Stimulated activated naive CD8-positive, alpha-beta T cell treated with anti-CD3 and anti-CD28 coated beads, Interleukin-15, amount 100 ng/mL, for 72 hours (primary cell): ENCODE data around the gene ZCCHC14.

ENCODE experiments used
- ATAC-seq: fragments of 150-1000 bp; cut with Tn5 transposase; 2 replicates; pipeline ENCODE4 v1.10.0; 2021; ENCODE audit warnings: mild to moderate bottlenecking, moderate library complexity
- DNase-seq, 2 donors: peaks; one replicate each; pipeline ENCODE4 v3.0.0; 2021 to 2022
- H3K27ac Mint-ChIP-seq, 2 donors: one replicate each; pipeline ENCODE4 v1.8.0; 2022; ENCODE audit warnings: mild to moderate bottlenecking in 2 of 2, mixed read lengths in 2 of 2, moderate library complexity in 2 of 2
- H3K27me3 Mint-ChIP-seq: one replicate; pipeline ENCODE4 v1.8.0; 2022; ENCODE audit warnings: mixed read lengths
- H3K4me1 Mint-ChIP-seq: one replicate; pipeline ENCODE4 v1.8.0; 2022; ENCODE audit warnings: mild to moderate bottlenecking, mixed read lengths
- H3K4me3 Mint-ChIP-seq, 2 donors: one replicate each; pipeline ENCODE4 v1.8.0; 2022; ENCODE audit warnings: mild to moderate bottlenecking in 2 of 2, mixed read lengths in 2 of 2, moderate library complexity in 1 of 2
- H3K9me3 Mint-ChIP-seq, 2 donors: one replicate each; pipeline ENCODE4 v1.8.0; 2022; ENCODE audit warnings: mixed read lengths in 2 of 2

Gene ZCCHC14

DNA sequence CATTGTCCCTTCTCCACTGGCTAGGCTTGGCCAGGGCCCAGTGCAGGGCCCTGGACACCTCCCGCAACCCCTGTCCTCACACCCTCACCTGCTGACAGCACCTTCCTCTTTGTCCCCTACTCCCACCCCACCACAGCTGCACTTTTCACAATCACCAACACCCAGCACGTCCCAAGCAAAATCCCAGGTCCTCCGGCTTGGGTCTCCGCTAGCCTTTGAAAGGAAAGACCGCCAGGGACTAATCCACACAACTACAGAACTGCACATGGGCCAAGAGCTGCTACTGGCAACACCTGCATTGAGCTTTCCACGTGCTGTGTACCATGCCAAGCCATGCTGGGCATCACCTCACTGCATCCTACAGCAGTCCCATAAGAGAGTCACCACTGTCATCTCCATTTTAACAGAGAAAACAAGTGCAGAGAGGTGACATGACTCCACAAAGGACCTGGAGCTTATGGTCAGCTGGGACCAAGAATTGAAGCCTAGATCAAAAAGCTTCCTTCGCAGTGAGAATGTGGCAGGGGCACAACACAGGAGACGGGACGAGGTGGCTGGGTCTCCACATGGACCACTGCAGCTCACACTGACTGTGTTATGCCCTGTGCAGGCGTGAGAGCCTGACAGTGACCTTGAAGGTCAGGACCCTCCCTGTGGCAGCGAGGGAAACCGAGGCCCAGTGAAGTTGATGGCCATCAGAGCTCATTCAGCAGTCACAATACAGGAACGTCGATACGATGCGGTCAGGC lies 131.8 kb downstream of the ZCCHC14 start:
- Mint-ChIP-seq H3K27me3 (no peaks in the 10 kb centered on the region), H3K9me3 (no peaks in the 10 kb centered on the region), H3K4me1 (peaks cover 28% of the 10 kb centered on the region), H3K27ac (peak overlapping the region in 1 of 2 donors; percentile 67), H3K4me3 (no peak overlapping the region)
- no peak for DNase-seq
- no peak for ATAC-seq

DNA sequence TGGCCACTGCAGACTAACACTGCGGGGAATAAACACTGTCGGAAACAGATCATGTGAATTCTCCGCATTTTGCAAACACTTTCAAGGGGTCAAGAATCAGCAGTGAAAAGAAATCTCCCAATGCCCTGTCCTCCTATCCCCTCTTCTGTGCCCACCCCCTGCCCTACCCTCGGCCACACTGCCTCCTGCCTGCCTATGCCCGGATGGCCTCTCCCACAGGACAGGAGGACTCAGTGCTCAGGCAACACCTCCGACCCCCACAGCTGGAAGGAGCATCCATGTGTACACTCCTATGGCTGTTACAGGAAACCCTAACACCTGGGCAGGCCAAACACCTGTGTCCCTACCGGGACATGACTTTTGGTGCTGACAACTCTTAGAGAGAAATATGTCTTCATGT lies 133.7 kb downstream of the ZCCHC14 start:
- DNase-seq: no peak
- no peaks in the 10 kb centered on the region for H3K27me3 Mint-ChIP-seq
- no peak overlapping the region for H3K4me3 Mint-ChIP-seq
- no peak for ATAC-seq
- peak overlapping the region in 1 of 2 donors; percentile 71 for H3K27ac Mint-ChIP-seq
- H3K9me3 Mint-ChIP-seq: no peaks in the 10 kb centered on the region
- H3K4me1 Mint-ChIP-seq: peaks cover 14% of the 10 kb centered on the region

DNA sequence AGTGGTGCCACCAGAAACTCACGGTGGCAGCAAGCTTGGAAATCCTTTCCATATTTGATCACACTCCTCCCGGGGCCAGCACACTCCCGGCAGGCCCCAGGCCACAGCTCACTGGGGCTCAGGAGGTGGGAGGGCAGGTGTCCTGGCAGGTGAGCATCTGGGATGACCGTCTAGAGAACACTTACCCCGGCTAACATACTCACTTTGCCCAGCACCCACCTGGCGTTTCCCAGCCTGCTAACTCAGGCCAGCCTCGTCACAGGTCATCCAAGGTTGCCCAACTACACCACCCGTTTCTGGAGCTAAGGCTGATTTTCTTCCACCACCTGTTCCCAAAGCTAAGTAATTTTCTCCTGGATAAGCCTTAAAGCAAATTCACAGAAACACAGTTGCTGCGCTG lies 134.1 kb downstream of the ZCCHC14 start:
- Mint-ChIP-seq H3K27ac (peak overlapping the region in 1 of 2 donors; percentile 42), H3K9me3 (no peaks in the 10 kb centered on the region), H3K4me3 (no peak overlapping the region), H3K4me1 (peaks cover 9% of the 10 kb centered on the region), H3K27me3 (no peaks in the 10 kb centered on the region)
- ATAC-seq (no peak), DNase-seq (no peak)

DNA sequence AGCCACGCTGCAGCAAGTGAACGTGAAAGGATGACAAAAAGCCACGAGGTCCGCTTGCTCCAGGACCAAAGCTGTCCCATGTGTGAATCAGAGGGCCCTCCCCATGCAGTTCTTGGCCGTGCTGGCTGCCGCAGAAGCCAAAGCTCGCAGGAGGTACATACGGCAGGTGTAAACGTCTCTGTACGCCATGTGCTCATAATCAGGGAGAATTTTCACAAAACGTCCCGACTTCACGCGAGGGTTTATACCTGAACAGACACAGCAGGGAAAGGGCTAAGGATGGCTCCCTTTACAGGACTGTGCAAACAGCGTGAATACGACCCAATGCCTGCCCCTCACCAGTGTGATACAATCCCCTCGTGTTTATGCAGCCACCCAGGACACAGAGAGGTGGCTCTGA lies 134.6 kb downstream of the ZCCHC14 start:
- Mint-ChIP-seq H3K9me3 (no peaks in the 10 kb centered on the region), H3K4me1 (peaks cover 6% of the 10 kb centered on the region), H3K4me3 (no peak overlapping the region), H3K27ac (no peak overlapping the region), H3K27me3 (no peaks in the 10 kb centered on the region)
- ATAC-seq: no peak
- no peak for DNase-seq

DNA sequence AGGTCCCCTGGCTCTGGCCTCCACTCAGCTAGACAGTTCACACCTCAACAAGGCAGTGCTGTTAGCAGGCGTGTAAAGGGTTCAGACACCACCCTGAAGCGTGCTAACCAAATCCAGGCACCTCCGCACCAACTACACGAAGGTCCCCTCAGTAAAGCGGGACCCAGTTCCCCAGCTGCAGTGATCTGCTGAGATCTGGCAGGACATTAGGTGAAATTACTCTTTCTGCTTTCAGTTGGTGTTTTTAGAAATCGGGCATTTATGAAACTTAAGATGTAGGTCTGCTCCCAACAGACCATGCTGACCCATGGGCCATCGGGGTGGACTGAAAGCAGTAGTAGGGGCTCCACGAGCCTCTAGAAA lies 136.4 kb downstream of the ZCCHC14 start:
- Mint-ChIP-seq H3K9me3 (no peaks in the 10 kb centered on the region), H3K4me3 (no peak overlapping the region), H3K27ac (peak overlapping the region; percentile 12 to 49), H3K4me1 (peaks cover 6% of the 10 kb centered on the region), H3K27me3 (no peaks in the 10 kb centered on the region)
- ATAC-seq: no peak
- DNase-seq: no peak
